Esophagus squamous epithelium (tissue), 5 donors: ENCODE data around the gene CELSR1. TPM values are rescaled to one million over a fixed set of nuclear protein-coding genes. Genes with fewer than 3 reads are reported as not detected.

ENCODE experiments used
- DNase-seq: peaks from one replicate; lab custom pipeline; 2025; lab: John Stamatoyannopoulos, UW
- H3K27ac ChIP-seq, 4 donors: fragments of 200-600 bp; sonication (generic); one replicate each; pipeline ENCODE4 v1.5.1; 2016 to 2019; ENCODE audit warnings: mild to moderate bottlenecking in 1 of 4
- H3K27me3 ChIP-seq, 4 donors: fragments of 200-600 bp; sonication (generic); 1 replicate in 3 of 4; 2 replicates in 1 of 4; pipeline versions ENCODE4 v1.5.1 to v1.6.0; 2017 to 2021; ENCODE audit warnings: antibody characterized with exemption in 1 of 4
- H3K36me3 ChIP-seq, 3 donors: fragments of 200-600 bp; sonication (generic); one replicate each; pipeline ENCODE4 v1.5.1; 2016 to 2019
- H3K4me1 ChIP-seq, 3 donors: fragments of 200-600 bp; sonication (generic); one replicate each; pipeline ENCODE4 v1.5.1; 2017 to 2019
- H3K4me3 ChIP-seq, 4 donors: fragments of 200-600 bp; sonication (generic); 1 replicate in 3 of 4; 2 replicates in 1 of 4; pipeline ENCODE4 v1.5.1; 2016 to 2019; ENCODE audit warnings: mild to moderate bottlenecking in 2 of 4, moderate library complexity in 1 of 4
- H3K9me3 ChIP-seq, 3 donors: fragments of 200-600 bp; sonication (generic); one replicate each; pipeline ENCODE4 v1.5.1; 2016 to 2019
- POLR2A ChIP-seq, 4 donors: fragments of 450-650 bp; IDR thresholded peaks; one replicate each; pipeline ENCODE4 v1.6.1; 2017; ENCODE audit warnings: antibody characterized with exemption in 4 of 4, mild to moderate bottlenecking in 4 of 4, moderate library complexity in 3 of 4
- WGBS, 2 donors: methylation state at CpG; one replicate each; pipeline ENCODE4 v1.1.5; 2018; 5-methylcytosine and 5-hydroxymethylcytosine counted together
- intact Hi-C: fragments of 100-400 bp; cut with DNase I; formaldehyde crosslinking; loops from one replicate; pipeline ENCODE4 v1.15.0; 2022
- total RNA-seq, 4 donors: library from RNA; depleted of rRNA; stranded (reverse); fragments of >200 nt; gene quantifications; one replicate each; pipeline ENCODE4 v1.1.0, GENCODE V29; 2016
- TF ChIP-seq, protein P1 (sequence below), 6 experiments: fragments of 450-650 bp in 4 of 6; fragments of 200-600 bp in 2 of 6; sonication (generic) in 2 of 6; IDR thresholded peaks; one replicate each; pipeline ENCODE4 v1.5.1; 2016 to 2019; ENCODE audit warnings: antibody characterized with exemption in 6 of 6, mild to moderate bottlenecking in 4 of 6, moderate library complexity in 4 of 6
- donor health status: DM: yes; HTN: yes; CAD: no.

CELSR1 gene
- total RNA-seq, 4 donors from 2014 or later: 38.7 to 50.6 (median 43.7) TPM

DNA sequence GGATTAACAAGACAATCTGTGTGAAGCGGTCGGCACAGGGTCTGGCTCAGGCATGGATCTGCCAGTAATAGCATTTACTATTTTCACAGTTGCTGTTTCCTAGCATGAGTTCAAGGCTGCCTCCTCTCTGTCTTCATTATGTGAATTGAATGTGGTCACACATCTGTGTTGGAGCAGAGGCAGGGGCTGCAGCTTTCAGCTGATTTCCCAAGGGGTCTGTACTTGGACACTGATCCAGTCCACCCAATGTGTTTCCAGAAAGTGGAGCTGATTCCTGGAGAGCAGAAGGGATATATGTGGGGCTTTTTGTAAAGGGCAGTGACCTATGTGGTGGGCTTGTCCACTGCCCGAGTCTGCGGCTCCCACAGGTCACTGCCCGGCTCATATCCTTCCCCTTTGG is 3.5 kb upstream of the CELSR1 start:
- Histone ChIP-seq H3K4me3 (no peak overlapping the region), H3K27ac (peak overlapping the region in 1 of 4 donors; percentile 63), H3K4me1 (peaks cover 29 to 71% (median 40%) of the 10 kb centered on the region in 3 donors), H3K9me3 (no peaks in the 10 kb centered on the region), H3K27me3 (peaks cover 0 to 43% (median 0%) of the 10 kb centered on the region in 4 donors), H3K36me3 (no peaks in the 10 kb centered on the region)
- no peak for TF ChIP-seq POLR2A (IDR thresholded peaks at IDR 0.05)
- TF ChIP-seq, protein P1, sequence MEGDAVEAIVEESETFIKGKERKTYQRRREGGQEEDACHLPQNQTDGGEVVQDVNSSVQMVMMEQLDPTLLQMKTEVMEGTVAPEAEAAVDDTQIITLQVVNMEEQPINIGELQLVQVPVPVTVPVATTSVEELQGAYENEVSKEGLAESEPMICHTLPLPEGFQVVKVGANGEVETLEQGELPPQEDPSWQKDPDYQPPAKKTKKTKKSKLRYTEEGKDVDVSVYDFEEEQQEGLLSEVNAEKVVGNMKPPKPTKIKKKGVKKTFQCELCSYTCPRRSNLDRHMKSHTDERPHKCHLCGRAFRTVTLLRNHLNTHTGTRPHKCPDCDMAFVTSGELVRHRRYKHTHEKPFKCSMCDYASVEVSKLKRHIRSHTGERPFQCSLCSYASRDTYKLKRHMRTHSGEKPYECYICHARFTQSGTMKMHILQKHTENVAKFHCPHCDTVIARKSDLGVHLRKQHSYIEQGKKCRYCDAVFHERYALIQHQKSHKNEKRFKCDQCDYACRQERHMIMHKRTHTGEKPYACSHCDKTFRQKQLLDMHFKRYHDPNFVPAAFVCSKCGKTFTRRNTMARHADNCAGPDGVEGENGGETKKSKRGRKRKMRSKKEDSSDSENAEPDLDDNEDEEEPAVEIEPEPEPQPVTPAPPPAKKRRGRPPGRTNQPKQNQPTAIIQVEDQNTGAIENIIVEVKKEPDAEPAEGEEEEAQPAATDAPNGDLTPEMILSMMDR (IDR thresholded peaks at IDR 0.05): no peak
- 96 to 98% methylated on average over 2 to 5 of the region's 5 CpGs for WGBS, 2 donors
- no peak for DNase-seq
- intact Hi-C loops: loop anchor here (5.0 kb wide), 1 partner anchor 174 kb away; no protein-coding TSS in a partner anchor

DNA sequence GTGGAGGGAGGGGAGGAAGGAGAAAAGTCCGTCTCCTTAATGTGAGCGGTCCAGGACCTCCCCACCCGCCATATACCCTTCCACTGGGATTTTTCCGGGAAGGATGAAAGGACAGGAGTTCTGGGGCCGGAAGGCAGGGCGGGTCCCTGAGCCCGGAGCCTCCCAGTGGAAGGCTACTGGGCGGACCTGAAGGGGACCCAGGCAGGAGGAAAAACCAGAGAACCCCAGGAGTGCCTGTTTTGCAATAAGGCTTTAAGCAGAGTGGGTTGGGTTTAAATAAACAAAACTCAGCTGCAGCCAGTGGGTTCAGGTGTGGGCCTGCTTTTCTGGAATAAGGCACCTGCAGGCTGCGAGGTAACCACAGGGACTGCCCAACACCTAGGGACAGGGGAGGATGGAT is 1.7 kb upstream of the CELSR1 start:
- no peak for TF ChIP-seq POLR2A (IDR thresholded peaks at IDR 0.05)
- TF ChIP-seq, protein P1 (IDR thresholded peaks at IDR 0.05): no peak
- H3K9me3 ChIP-seq: no peaks in the 10 kb centered on the region
- peaks cover 22 to 75% (median 30%) of the 10 kb centered on the region in 3 donors for H3K4me1 ChIP-seq
- WGBS, 2 donors: 25 to 49% methylated on average over 9 of the region's 9 CpGs
- DNase-seq: no peak
- H3K4me3 ChIP-seq: peak overlapping the region; percentile 53 to 72 (median 60)
- intact Hi-C loops: loop anchor here (10.0 kb wide), 2 partner anchors 84 to 414 kb away; no protein-coding TSS in a partner anchor
- H3K36me3 ChIP-seq: peaks cover 0 to 17% (median 0%) of the 10 kb centered on the region in 3 donors
- H3K27me3 ChIP-seq: peaks cover 0 to 55% (median 0%) of the 10 kb centered on the region in 4 donors
- H3K27ac ChIP-seq: peak overlapping the region; percentile 83 to 94 (median 90)

DNA sequence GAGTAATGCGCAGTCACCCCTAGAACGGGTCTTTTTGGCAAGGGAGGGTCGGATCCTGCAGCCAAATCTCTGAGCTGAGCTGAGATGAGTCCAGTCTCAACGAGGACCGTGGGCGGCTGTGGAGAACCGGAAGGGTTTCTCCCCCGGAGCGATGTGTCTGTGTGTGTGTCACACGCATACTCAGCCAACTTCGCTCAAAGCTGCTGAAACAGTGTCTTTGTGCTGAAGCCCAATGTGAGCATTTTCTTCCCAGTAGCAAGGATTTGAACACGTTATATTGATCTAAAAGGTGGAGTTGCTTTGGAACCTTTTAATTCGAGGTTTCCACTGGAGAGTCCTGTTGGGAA is 1.4 kb upstream of the CELSR1 start:
- TF ChIP-seq, protein P1 (IDR thresholded peaks at IDR 0.05): no peak
- H3K9me3 ChIP-seq: no peaks in the 10 kb centered on the region
- H3K36me3 ChIP-seq: peaks cover 0 to 18% (median 0%) of the 10 kb centered on the region in 3 donors
- peak overlapping the region; percentile 53 to 72 (median 60) for H3K4me3 ChIP-seq
- peaks cover 22 to 79% (median 32%) of the 10 kb centered on the region in 3 donors for H3K4me1 ChIP-seq
- DNase-seq: no peak
- intact Hi-C loops: loop anchor here (10.0 kb wide), 2 partner anchors 84 to 414 kb away; no protein-coding TSS in a partner anchor
- 5 to 7% methylated on average over 4 to 5 of the region's 13 CpGs for WGBS, 2 donors
- H3K27ac ChIP-seq: peak overlapping the region; percentile 83 to 94 (median 90)
- H3K27me3 ChIP-seq: peaks cover 0 to 55% (median 0%) of the 10 kb centered on the region in 4 donors

DNA sequence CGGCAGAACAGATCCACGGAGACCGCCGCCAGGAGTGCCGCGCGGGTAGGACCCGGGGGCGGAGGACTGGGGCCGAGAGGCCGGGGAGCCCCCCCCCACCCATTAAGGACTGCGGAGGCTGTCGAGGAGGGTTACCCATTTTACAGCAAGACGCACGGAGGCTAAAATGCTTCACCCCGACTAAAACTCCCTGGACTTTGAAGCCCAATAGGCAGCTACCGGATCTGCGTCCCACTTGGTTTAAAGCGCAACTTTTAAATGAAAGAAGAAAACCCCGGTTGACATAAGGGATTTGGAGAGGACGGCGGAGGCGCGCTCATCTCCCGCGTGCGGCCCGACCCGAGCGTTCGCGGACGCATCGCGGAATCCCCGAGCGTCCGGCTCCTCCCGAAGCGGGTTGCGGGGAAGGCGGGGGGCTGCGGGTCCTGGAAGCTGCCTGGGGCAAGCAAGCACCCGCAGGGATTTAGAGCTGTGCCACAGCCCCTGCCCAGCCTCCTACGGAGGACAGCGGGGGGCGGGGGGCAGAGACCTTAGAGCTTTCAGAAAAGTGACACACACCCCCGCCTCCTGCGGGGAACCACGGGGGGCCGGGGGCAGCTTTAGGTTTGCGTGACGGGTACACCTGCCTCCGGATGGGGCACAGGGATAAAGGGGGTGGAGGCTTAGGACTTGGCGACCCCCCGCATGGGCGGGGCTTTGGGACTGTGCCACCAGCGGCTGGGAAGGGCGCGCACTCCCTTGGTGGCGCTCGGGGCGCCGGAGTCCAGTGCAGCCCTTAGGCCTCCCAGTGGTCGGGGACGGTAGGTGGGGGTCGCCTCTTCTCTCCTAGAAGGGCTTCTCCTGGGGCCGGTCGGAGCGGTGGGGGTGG is 760 bp upstream of the CELSR1 start:
- H3K36me3 ChIP-seq: peaks cover 0 to 18% (median 0%) of the 10 kb centered on the region in 3 donors
- no peaks in the 10 kb centered on the region for H3K9me3 ChIP-seq
- H3K4me3 ChIP-seq: peak overlapping the region; percentile 53 to 72 (median 60)
- H3K4me1 ChIP-seq: peaks cover 22 to 85% (median 35%) of the 10 kb centered on the region in 3 donors
- intact Hi-C loops: loop anchor here (10.0 kb wide), 2 partner anchors 83 to 413 kb away; no protein-coding TSS in a partner anchor
- TF ChIP-seq, protein P1 (IDR thresholded peaks at IDR 0.05): peak in 1 of 6 experiments; percentile 13
- TF ChIP-seq POLR2A (IDR thresholded peaks at IDR 0.05): peak in 1 of 4 donors; percentile 17
- H3K27ac ChIP-seq: peak overlapping the region; percentile 83 to 94 (median 90)
- DNase-seq: no peak
- H3K27me3 ChIP-seq: peaks cover 0 to 55% (median 0%) of the 10 kb centered on the region in 4 donors
- WGBS, 2 donors: 0 to 7% methylated on average over 6 to 7 of the region's 70 CpGs
